ENCODE data around the gene LSG1.

GRCh38 chr3:194637066-194637465 is 34.9 kb downstream of the LSG1 start:
- TF ChIP-seq CTCF (IDR thresholded peaks at IDR 0.05) = no peak
- TF ChIP-seq POLR2AphosphoS5 (IDR thresholded peaks at IDR 0.05) = no peak
- TF ChIP-seq POLR2A (IDR thresholded peaks at IDR 0.05) = no peak

Measured in upper lobe of left lung (tissue), 4 donors.